Measurements from ENCODE around the gene HMGN5.

DNA sequence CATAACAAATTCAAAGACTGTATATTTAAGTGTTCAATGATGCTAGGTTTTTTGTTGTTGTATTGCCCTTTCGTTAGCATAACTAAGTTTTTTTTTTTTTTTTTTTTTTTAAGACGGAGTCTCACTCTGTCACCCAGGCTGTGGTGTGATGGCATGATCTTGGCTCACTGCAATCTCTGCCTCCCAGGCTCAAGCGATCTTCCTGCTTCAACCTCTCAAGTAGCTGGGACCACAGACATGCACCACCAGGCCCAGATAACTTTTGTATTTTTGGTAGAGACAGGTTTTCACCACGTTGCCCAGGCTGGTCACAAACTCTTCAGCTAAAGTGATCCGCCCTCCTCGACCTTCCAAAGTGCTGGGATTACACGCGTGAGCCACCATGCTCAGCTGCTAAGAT lies 7.2 kb upstream of the HMGN5 start:
- TF ChIP-seq POLR2A (IDR thresholded peaks at IDR 0.05) (no peak), POLR2AphosphoS5 (IDR thresholded peaks at IDR 0.05) (no peak)
